GM21786 (cell line): ENCODE measurements around the gene NHLRC1.

Experiments used
- ATAC-seq: cut with Tn5 transposase; IDR thresholded peaks from one replicate; pipeline ENCODE4 v1.9.1; 2021; ENCODE audit not compliant: unreplicated experiment

Gene NHLRC1

DNA sequence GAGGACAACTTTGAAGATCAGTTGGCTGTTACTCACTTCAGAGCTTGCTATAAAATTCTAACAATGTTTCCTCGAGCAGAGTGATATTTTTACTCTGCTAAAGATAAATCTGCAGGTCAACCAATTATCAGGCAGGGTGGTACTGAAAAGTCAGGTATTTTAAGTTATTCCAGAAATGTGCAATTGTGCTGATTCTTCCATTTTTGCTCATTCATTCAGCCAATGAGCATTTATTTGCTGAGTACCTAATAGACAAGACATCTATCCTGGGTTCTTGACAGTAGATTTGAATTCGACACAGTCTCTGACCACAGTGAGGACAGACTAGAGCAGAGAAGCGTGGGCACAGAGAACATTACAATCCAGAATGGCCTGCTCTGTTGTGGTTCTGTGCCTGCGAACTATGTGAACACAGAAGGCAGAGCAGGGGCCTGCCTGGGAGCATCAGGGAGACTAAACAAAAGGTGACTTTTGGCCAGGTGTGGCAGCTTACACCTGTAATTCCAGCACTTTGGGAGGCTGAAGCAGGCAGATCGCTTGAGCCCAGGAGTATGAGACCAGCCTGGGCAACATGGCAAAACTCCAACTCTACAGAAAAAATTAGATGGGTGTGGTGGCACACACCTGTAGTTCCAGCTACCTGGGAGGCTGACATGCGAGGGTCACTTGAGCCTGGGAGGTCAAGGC lies 17.6 kb upstream of the NHLRC1 start:
- ATAC-seq = no peak

DNA sequence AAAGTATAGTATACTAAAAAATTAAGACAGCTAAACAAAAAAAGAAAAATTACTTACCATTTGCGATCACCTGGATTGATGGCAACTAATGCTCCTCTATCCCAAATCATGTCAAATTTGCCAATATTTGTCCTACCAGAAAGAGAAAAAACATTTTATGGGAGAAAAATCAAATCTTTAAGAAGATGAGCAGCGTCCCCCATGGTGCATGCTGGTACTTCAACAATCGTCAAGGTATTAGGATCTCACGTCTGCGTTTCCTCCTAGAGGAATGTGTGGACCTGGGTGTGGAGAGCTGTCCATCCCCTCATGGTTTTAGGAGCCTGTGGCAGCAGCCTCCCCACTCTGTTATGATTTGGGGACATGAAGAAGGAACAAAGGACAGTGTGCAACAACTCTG lies 16.4 kb upstream of the NHLRC1 start:
- no peak for ATAC-seq

DNA sequence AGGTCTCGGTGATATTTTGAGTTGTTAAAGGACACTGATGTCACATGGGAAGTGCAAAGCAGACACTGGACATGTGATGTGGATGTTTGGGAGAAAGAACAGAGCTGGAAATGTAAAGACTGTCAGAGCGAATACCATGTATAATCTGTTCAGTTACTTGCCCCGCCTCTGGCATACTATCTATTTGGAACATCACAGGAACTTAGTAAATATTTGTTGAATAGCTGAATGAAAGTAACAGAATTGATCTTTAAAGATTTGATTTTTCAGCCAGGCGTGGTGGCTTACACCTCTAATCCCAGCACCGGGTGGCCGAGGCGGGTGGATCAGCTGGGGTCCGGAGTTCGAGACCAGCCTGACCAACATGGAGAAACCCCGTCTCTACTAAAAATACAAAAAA lies 13.8 kb upstream of the NHLRC1 start:
- no peak for ATAC-seq

DNA sequence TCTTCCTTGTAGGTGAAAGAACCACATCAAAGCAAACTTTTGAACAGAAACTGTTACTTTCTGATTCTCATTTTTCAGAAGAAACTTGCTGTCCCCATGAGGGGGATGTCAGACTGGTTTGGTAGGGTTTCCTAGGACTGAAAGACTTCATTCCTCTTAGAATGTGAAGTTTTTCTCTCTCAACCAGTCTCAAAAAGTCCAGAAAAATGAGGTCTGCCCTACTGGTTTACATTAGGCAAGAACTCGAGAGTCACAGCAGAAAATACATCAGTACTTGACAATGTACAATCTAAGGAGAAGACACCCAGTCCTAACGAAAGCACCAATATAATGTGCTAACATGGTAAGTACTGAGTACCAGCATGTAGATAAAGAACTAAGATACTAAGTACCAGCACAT lies 12.7 kb upstream of the NHLRC1 start:
- ATAC-seq = no peak

DNA sequence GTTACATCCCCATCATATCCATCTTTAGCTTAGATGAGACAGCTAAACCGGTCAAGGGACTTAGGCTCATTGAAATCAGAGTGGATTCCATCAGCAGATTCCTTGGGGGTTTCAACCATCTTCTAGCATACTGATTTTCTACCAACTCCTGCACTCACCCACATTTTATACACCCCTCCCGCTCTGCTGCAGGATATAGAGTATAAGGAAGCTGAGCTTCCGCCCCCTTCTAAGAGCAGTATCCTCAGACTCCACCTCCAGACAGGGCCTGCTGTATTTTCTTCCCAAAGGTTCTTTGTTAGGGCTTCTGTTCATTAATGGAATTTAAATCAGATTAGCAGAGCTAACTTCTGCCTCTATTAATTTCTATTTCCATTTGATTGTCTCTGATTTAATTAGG lies 9.9 kb upstream of the NHLRC1 start:
- no peak for ATAC-seq

DNA sequence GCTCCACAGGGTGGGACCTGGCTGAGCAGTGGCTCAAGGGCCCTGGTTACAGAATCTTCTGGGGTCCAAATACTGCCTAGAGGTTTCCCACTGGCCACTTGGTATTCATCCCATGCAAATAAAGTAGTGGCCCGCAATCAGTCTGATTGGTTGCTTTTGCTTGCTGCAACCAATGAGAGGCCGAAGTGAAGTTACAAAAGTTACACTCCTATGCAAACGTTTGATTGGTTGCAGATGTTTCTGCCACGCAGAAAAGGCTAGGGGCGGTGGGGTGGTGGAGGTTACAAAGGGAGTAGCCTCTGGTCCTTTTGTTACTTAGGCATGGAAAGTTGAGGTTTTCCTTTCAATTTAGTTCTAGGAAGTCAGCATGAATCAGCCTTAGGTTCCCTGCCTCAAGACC lies 3.6 kb upstream of the NHLRC1 start:
- ATAC-seq = no peak

DNA sequence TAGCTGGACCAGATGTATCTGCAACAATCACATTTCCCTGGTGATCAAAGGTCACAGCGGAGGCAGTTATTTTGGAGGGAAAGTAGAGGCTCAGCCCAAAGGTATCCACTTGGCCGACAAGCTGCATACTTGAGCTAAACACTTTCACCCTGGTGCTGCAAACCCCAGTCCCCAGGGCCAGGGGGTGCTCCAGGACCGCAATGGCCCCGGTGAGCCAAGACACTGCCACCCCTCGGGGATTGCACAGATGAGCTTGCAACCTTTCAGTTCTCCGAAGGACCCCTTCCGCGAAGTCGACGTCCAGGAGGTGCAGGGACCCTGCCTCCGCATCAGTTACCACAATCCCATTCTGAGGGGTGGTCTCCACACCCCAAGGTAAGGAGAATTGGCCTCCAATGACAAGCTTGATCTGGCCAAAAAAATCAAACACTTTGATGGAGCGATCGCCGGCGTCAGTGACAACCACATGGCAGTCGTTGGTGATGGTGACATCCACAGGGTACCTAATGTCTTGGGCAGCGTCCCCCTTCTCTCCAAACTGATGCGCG lies 823 bp downstream of the NHLRC1 start:
- ATAC-seq = no peak

DNA sequence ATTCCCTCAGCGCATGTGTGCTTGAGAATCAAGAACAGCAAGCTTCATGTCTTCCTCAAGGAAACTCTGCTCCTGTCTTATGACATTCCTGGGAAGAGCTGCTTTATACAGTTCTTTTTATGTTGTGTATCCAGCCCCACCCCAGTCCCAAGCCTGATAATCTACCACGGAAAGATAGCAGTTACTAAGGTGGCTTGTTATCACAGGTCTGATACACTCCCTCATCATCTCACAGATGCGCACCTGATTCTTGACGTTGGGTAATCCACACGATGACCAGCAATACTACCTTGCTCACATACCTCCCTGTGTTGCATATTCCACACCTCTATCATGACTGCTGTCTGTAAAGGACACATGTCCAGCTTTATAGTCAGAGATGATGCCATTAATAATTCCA lies 3.2 kb downstream of the NHLRC1 start:
- no peak for ATAC-seq

DNA sequence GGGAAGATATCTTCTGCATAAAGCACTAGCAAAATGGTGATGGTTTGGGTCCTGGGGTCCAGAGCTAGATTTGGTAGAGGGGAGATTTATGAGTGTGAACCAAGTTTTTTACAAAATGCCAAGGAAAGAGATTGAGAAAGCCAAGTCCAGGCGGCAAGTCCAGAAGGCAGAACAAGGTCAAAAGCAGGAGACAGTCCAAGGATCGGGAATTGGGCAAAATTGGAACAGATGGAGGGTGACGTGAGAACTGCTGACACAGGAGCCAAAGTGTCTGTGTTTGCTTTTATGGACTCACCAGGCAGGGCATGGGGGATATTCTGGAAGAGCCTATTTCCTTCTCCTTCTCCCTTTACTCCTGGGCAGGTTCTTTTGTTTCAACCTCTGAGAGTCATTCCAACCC lies 4.1 kb downstream of the NHLRC1 start:
- ATAC-seq = no peak

DNA sequence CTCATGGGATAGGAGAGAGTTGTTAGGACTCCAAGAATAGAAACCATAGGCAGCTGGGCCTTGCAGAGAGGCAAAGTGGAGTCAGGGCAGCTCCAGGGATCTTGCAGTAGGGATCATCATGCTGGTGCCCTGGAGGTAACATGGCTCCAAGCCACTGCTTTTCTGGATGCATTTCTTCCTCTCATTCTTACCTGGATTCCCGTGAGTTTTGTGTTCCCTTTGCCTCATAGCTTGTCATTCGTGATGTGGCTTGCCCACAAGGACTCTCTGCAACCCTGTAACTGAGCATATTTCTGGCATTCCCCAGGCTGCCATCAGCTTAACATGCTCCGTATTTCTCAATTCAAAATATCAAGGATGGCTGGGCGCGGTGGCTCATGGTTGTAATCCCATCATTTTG lies 5.3 kb downstream of the NHLRC1 start:
- no peak for ATAC-seq

DNA sequence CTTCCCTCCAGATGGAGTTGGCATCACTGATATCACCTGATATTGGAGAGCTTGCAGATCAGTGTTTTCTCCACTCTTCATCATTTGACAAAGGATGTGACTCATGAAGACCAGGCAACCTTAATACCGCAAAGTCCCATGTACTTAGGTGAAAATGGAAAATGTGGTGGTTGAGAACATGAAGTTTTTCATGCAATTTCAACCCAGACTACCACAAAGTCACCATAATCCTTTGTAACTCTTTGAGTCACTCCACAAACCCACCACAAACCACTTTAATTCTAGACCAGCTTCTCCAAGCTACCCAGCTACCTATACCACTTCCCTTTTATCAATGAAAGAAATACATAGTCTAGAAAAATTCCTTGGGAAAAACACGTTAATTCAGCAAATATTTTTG lies 7.1 kb downstream of the NHLRC1 start:
- ATAC-seq = no peak

DNA sequence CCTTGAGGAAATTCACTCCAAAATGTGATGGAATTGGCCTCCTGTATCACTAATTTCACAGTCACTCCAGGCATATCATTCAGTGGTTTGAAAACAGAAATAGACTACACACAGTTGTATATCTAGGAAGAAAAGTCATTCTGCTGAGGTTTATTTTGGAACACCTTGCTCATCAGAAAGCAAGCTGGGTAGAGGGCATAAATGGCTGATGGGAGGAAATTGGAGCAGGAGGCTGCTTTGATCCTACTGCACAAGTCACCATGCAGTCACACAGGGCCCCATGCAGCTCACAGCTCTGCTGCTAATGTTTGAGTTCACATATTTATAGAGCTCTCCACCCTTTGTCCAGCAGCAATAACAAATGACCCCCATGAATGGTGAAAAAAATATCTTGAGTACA lies 12.3 kb downstream of the NHLRC1 start:
- no peak for ATAC-seq

DNA sequence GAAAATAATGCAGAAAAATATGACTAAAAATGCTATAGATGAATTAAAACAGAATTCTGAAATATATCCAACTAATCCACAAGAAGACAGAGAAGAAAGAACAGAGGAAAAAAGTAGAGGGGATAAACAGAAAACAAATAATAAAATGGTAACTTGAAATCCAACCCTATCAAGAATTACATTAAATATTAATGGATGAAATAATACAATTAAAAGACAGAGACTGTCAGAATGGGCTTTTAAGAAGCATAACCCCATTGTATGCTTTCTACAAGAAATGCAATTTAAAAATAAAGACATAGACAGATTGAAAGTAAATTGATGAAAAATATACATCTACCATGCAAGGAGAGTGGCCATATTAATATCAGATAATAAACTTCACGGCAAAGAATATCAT lies 15.4 kb downstream of the NHLRC1 start:
- ATAC-seq = no peak

DNA sequence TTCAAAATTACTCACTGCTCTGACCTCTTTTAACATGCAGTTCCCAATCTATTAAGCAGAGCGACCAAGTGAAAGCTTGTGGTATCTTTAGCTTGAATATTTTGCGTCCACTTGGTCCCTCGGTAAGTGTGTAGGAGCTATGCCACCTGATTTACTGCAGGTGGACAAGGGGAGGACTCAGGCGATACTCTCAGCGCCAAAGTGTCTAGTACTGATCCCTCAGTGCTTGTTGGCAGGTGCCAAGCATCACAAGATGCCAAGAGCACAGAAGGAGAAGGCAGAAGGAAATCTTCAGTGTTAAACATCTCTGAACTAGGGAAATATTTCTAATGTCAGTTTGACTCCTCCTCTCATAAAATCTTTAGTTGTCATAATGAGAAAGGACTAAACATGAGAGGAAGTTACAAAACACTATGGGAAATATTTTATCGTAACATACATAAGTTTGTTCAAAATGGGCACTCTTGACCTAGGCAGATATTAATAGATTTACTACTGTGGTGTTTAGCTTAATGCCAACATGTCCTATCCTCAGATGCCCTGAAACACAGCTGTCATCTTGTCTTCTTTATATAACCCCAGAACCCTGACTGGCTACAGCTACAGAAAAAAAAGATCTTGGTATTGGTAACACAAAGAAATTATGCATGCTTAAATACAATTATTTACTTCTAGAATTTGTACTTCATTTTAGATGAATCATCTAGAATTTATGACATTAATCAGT lies 19.5 kb downstream of the NHLRC1 start:
- ATAC-seq = no peak

DNA sequence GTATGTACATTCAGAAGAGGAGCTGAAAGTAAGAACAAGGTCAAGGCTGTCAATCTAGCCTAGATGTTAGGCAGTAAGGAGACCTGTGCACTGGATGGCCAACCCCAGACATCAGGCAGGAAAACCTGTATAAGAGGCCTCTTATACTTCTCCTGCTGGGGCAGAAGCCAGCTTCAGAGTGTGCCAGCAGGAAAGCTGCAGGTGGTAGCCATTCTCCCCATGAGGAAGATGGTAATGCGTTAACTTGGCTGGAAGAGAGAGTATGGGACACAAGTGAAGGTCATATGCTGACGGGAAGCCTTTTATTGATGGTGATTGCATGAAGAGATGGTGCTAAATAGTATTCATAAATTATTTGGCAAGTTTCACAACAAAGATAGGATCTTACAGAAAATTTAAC lies 20.6 kb downstream of the NHLRC1 start:
- no peak for ATAC-seq

DNA sequence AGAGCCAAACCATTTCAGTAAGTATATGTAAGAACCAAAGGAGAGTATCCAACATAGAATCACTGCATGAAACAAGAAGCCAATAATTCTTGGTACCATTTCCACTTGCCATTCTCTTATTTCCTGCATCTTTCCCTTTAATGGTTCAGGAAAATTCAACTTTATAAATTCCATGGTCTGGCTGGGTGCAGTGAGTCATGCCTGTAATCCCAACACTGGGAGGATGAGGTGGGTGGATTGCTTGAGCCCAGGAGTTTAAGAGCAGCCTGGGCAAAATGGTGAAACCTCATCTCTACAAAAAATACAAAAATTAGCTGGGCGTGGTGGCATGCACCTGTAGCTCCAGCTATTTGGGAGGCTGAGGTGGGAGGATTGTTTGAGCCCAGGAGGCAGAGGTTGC lies 21.2 kb downstream of the NHLRC1 start:
- no peak for ATAC-seq

DNA sequence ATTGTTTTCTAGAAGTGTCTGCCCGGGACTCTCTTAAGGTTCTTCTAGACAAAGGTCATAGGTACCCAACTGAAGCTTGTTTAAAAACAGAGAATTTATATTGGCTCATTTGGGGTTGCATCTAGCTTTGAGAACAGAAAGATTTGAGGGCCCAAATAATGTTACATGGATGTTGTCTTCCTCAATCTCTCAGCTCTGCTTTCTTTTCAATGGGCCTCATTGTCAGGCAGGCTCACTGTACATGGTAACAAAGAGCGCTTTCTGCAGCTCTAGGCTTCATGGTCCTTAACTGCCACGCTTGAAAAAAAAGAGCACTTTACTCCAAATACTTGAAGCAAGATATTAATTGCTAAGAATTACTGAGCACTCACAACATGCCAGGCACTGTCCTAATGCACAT lies 22.2 kb downstream of the NHLRC1 start:
- no peak for ATAC-seq

DNA sequence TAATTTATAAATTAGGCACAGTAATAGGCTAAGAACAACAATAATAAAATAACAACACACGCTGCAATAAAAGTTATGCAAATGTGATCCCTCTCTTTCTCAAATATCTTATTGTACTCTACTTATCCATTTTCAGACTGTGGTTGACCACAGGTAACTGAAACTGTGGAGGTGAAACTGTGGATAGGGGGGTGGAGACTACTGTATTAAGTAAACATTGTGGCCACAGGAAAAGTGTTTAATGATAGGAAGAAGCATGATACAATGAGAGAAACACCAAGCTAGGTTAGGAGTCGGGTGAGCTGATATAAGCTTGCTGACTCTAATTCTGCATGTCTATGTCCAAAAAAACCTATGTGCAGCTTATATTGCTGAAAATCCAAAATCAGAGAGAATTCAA lies 23.0 kb downstream of the NHLRC1 start:
- no peak for ATAC-seq

DNA sequence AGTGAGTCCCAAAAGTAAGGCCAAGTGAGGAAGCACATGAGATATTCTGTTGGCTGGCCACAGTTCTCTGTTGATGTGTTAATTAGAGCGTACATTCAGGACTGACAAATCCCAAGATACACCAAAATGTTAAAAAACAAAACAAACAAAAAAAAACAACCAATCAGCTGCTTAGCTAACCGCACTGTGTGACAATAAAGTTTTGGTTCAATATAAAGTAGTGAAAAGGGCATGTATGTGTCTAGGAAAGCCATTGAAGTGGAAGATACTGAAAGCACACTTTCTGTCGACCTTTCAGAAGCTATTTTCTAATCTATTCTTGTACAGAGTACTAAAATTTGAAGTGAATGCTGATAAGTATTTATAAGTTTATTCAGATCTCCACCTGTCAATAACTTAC lies 26.1 kb downstream of the NHLRC1 start:
- ATAC-seq = no peak

DNA sequence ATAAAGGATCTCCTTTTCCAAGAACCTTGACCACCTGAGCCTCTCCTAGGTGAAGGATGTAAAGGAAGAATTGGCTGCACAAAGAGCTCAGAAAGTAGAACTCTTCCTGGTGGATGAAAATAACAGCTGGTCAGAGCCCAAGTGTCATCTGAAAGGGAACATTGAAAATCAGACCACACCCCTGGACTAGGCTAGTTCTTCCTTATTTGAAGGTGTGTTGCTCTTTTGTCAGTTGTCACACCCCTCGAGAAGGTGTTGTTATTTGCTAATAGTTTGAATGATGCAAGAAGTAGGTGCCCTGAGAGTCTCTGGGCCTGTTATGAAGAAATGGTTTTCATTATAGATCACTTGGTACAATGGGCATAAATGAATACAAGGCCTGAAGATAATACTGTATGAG lies 31.1 kb downstream of the NHLRC1 start:
- no peak for ATAC-seq

DNA sequence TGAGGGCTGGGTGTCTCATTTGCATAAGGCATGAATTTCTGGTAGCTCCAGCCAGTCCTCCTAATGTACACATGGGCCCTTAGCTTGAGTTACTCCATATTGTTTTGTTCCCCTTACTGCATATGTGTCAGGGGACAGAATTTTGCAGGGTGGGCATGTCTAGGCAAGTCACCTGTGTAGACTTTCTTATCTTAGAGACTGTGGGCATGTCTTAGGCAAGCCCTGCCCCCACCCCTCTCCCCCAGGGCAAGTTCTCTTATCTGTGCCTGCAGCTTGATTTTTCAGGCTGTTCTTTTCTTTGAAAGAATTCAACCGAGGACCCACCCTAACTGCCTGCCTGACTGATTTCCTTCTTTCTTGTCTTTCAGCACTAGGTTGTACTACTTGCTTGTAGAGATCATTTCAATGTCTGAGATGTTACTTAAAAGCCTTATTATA lies 32.1 kb downstream of the NHLRC1 start:
- ATAC-seq = no peak

DNA sequence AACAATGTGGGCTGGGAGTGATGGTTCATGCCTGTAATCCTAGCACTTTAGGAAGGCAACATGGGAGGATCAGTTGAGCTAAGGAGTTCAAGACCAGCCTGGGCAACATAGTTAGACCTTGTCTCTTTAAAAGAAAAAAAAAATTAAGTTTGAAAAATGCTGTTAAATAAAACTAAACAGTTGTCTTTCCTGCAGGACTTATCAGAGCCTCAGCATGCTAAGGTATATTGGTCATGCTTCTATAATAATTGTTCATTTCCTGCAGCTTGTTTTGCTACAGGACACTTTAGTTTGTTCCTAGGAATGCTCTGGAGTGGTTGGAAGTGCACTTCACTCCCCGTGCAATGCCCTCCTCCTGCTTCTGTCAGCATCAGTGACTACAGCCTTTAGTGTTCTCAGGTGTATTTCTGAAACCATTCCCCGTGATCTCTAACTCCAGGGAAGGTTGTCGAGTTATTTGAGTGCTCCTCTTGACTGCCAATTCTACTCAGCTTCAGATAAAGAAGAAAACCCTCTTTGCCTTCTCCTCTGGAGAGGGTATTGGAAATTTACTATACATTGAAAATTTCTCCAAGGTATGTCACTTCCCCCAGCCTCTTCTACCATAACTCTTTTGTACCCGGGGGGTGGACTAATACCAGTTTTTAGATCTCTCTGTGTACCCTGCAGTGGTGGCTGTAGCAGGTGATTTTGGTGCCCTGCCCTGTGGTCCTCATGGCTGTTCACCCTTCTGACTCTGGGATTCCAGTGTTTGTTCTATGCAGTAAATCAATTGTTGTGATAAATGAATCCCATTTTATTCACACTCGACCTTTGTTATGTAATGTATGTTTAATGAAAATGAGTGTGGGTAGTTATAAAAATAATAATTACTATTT lies 33.8 kb downstream of the NHLRC1 start:
- no peak for ATAC-seq
